Stimulated activated CD8-positive, alpha-beta memory T cell treated with anti-CD3 and anti-CD28 coated beads, Interleukin-4, amount 100 ng/mL, for 4 hours (primary cell): ENCODE results near the gene PPP6R1.

Experiments
- DNase-seq, 2 donors: peaks; one replicate each; pipeline ENCODE4 v3.0.0-alpha.2; 2020; ENCODE audit warnings: low read depth in 2 of 2, low spot score in 1 of 2

The PPP6R1 gene, protein sequence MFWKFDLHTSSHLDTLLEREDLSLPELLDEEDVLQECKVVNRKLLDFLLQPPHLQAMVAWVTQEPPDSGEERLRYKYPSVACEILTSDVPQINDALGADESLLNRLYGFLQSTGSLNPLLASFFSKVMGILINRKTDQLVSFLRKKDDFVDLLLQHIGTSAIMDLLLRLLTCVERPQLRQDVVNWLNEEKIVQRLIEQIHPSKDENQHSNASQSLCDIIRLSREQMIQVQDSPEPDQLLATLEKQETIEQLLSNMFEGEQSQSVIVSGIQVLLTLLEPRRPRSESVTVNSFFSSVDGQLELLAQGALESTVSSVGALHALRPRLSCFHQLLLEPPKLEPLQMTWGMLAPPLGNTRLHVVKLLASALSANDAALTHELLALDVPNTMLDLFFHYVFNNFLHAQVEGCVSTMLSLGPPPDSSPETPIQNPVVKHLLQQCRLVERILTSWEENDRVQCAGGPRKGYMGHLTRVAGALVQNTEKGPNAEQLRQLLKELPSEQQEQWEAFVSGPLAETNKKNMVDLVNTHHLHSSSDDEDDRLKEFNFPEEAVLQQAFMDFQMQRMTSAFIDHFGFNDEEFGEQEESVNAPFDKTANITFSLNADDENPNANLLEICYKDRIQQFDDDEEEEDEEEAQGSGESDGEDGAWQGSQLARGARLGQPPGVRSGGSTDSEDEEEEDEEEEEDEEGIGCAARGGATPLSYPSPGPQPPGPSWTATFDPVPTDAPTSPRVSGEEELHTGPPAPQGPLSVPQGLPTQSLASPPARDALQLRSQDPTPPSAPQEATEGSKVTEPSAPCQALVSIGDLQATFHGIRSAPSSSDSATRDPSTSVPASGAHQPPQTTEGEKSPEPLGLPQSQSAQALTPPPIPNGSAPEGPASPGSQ

DNA sequence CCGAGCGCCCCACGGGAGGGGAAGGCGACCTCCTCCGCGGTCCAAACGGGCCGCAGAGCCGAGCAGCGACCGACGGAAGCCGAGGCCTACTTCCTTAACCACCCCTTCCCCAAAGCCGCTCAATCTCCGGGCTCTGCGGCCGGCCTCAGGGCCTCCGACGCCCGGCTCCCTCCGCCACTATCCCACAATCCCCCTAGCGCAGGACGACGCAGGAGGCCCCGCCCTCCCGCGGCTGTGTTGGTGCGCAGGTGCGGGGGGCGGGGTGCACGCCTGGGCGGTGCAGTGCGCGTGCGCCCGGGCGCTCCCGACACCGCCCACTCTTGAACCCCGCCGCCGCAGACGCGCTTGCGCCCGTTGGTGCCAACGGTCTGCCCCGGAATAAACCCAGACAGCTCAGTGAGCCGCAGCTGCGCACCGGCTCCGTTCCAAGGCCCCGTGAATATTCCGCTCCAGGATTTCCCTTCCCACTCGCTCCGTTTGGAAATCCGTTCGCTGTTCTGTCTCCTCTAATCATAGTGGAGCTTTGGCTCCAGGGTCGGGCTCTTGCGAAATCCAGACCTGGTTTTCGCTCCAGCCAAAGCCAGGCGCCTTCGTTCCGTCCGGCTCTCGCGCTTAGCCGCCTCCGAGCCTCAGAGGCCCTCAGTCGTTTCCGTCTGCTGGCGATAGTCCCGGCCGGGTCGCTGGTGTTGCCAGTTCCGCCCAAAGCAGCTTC is at the start of gene PPP6R1:
Gene PPP6R1 (minus strand): TSS at position 190 of the 712 bp plus-strand sequence. CDS start 11,914 bp downstream, outside the sequence.
- peak; percentile 83 to 87 for DNase-seq

- no peak for DNase-seq
Observed at GRCh38 chr19:55308281-55308680, 49.5 kb upstream of the PPP6R1 start.

DNA sequence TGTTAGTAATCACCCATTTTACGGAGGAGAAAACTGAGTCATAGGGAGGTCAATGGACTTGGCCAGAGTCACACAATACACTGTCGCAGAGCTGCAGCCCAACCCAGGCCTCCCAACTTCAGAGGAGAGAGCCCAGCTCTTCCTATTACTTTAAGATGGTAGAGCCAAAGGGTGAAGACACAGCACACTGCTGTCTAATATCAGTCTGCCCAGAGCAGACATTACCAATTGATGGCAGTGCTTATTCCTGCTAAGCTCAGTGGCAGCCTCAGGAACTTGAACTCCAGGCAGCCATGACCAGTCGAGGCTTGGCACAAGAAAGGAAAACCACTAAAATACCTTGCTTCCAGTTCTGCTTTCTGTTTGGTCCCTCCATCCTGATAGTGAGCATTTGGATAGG is 47.9 kb upstream of the PPP6R1 start:
- DNase-seq, result no peak

DNA sequence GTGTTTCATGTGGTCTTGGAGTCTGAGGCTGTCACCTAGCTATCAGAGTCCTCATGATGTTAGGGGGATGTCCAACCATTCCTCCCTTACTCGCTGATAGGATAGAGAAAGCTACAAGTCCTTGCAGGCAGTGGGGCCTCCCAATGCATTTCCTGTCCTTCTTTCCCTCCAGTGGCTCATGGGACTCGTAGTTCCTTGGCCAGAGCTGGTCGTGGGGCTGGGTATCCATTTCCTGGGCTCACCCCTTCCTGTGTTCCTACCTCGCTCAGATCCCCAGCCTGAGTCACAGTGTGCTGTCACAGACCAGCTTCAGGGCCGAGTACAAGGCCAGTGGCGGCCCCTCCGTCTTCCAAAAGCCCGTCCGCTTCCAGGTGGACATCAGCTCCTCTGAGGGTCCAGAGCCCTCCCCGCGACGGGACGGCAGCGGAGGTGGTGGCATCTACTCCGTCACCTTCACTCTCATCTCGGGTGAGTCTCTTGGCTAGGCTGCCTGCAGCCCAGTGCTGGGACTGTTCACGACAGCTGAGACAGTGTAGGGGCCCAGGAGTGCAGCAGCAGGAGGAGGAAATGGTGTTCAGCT is 47.3 kb upstream of the PPP6R1 start:
- no peak for DNase-seq

- peak in 1 of 2 donors; percentile 12 for DNase-seq
Observed at GRCh38 chr19:55305491-55305890, 46.7 kb upstream of the PPP6R1 start.

- no peak for DNase-seq
Observed at GRCh38 chr19:55304980-55305379, 46.2 kb upstream of the PPP6R1 start.

DNA sequence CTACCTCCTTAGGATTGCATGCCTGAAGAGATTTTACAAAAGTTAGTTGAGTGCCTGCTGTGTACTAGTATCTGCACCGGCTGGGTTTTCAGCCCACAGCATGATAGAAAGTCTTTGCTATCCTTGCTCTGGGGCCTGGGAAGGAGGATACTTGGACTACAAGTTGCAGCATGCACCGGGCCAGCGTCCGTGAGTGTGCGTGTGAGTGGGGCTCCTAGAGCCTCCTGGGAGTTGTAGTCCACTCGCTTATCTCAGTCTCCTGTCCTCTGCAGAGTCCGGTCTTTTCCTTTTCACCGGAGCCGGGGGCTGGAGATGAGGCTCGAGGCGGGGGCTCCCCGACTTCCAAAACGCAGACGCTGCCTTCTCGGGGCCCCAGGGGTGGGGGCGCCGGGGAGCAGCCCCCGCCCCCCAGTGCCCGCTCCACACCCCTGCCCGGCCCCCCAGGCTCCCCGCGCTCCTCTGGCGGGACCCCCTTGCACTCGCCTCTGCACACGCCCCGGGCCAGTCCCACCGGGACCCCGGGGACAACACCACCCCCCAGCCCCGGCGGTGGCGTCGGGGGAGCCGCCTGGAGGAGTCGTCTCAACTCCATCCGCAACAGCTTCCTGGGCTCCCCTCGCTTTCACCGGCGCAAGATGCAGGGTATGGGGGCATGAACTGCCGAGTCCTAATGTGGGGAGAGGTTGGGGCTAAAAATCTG is 45.6 kb upstream of the PPP6R1 start:
- no peak for DNase-seq

- no peak for DNase-seq
Observed at GRCh38 chr19:55303477-55303876, 44.7 kb upstream of the PPP6R1 start.

DNA sequence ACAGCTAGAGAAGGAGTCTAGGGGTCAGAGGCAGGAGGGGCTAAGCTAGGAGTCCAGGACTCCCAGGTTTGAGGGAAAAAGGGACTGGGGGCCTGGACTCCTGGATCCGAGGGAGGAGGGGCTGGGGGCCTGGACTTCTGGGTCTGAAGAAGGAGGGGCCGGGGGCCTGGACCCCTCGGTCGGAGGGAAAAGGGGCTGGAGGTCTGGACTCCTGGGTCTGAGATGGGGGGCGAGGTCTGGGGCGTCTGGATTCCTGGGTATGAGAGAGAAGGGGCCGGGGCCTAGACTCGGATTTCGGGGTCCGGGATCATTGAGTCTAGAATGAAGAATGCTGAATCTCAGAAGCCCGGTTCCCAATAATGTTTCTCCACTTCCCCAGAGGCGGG is 43.5 kb upstream of the PPP6R1 start:
- DNase-seq, result no peak

- DNase-seq, result peak; percentile 87 to 99
Observed at GRCh38 chr19:55301459-55302317, 42.9 kb upstream of the PPP6R1 start.

GRCh38 chr19:55300886-55301458 is 42.2 kb upstream of the PPP6R1 start:
- DNase-seq, result no peak

GRCh38 chr19:55299991-55300390 is 41.2 kb upstream of the PPP6R1 start:
- DNase-seq, result no peak

DNA sequence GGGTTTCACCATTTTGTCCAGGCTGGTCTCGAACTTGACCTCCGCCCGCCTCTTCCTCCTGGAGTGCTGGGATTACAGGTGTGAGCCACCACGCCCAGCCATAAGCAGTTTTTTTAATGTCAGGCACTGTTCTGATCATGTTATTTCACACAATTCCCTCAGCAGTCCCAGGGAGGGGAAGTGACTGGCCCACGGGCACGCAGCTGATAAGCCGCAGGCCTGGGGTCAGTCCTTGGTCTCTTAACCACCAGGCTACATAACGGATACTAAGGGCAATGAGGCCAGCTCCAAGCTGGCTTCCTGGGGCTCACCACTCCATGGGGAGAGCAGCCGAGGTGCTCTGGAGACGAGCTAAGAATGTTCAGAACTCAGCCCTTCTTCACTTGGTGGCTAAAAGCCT is 38.5 kb upstream of the PPP6R1 start:
- DNase-seq, result no peak

DNA sequence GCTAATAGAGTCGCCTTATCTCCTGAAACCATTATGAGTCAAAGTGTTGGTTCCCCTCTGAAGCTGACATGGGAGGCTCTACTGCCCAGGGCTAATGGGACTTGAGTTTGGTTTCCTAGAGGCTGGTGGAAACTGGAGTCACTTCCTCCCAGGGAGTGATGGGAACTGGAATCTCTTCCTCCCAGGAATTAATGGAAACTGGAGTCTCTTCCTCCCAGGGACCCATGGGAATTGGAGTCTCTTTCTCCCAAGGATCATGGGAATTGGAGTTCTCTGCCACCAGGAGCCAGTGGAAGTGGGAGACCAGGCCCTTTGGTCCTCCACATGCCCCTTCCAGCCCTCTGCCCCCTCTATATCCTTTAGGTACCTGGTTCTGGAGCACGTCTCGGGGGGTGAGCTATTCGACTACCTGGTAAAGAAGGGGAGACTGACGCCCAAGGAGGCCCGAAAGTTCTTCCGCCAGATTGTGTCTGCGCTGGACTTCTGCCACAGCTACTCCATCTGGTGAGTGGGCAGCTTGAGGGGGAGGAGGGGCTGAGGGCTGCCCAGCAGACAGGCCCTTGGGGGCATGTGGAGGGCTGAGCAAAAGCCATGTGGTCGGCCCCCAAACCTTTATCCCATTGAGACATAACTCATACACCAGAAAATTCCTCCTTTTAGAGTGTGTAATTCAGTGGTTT is 30.4 kb upstream of the PPP6R1 start:
- no peak for DNase-seq

- DNase-seq, result no peak
Observed at GRCh38 chr19:55287361-55288079, 28.7 kb upstream of the PPP6R1 start.

GRCh38 chr19:55285229-55285890 is 26.5 kb upstream of the PPP6R1 start:
- no peak for DNase-seq

DNA sequence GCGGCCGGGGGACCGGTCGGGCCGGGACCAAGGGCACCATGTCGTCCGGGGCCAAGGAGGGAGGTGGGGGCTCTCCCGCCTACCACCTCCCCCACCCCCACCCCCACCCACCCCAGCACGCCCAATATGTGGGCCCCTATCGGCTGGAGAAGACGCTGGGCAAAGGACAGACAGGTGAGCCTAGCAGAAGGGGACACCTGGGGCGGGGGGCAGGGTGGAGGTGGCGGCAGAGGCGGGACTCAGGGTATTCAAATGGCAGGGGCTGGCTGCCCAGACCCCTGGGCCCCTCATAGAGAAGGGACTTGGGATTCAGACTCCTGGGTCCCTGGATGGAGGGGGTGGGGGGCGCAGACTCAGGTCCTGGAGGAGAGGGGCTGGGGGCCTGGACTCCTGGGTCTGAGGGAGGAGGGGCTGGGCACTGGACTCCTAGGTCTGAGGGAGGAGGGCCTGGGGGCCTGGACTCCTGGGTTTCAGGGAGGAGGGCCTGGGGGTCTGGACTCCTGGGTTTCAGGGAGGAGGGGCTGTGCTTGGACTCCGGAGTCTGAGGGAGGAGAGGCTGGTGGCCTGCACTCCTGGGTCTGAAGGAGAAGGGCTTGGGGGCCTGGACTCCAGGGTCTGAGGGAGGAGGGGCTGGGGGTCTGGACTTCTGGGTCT is 25.7 kb upstream of the PPP6R1 start:
- DNase-seq, result no peak
